Coronary artery (tissue), 2 donors: Measurements from ENCODE around the gene CST8.

ENCODE experiments used
- DNase-seq: peaks from one replicate; pipeline ENCODE4 v3.0.0-alpha.2; 2017; ENCODE audit warnings: low spot score
- H3K27ac ChIP-seq, 2 donors: fragments of 200-600 bp; sonication (generic); one replicate each; pipeline ENCODE4 v1.5.1; 2016 to 2019
- H3K4me3 ChIP-seq: fragments of 200-600 bp; sonication (generic); 2 replicates; pipeline ENCODE4 v1.5.1; 2016; ENCODE audit warnings: mild to moderate bottlenecking, moderate library complexity
- CTCF ChIP-seq: fragments of 200-600 bp; sonication (generic); IDR thresholded peaks from one replicate; pipeline ENCODE4 v1.5.1; 2019; ENCODE audit warnings: antibody characterized with exemption

CST8 gene

GRCh38 chr20:23475395-23475794 is 15.5 kb upstream of the CST8 start:
- H3K27ac ChIP-seq: no peak overlapping the region
- no peak for TF ChIP-seq CTCF
- DNase-seq: no peak
- no peak overlapping the region for H3K4me3 ChIP-seq

GRCh38 chr20:23476015-23476754 is 14.7 kb upstream of the CST8 start:
- Histone ChIP-seq H3K4me3 (no peak overlapping the region), H3K27ac (no peak overlapping the region)
- TF ChIP-seq CTCF: no peak
- no peak for DNase-seq

GRCh38 chr20:23477223-23477622 is 13.7 kb upstream of the CST8 start:
- DNase-seq: no peak

GRCh38 chr20:23479043-23479442 is 11.9 kb upstream of the CST8 start:
- Histone ChIP-seq H3K4me3 (no peak overlapping the region), H3K27ac (no peak overlapping the region)
- no peak for TF ChIP-seq CTCF
- no peak for DNase-seq

More at GRCh38 chr20:23477223-23477622, 13.7 kb upstream of the CST8 start:
- no peak for TF ChIP-seq CTCF
- Histone ChIP-seq H3K4me3 (no peak overlapping the region), H3K27ac (no peak overlapping the region)

GRCh38 chr20:23482138-23482537 is 8.8 kb upstream of the CST8 start:
- no peak for TF ChIP-seq CTCF
- no peak overlapping the region for H3K4me3 ChIP-seq
- no peak overlapping the region for H3K27ac ChIP-seq
- no peak for DNase-seq

GRCh38 chr20:23484081-23484480 is 6.8 kb upstream of the CST8 start:
- Histone ChIP-seq H3K4me3 (no peak overlapping the region), H3K27ac (no peak overlapping the region)
- TF ChIP-seq CTCF: no peak
- no peak for DNase-seq

GRCh38 chr20:23488470-23488869 is 2.4 kb upstream of the CST8 start:
- Histone ChIP-seq H3K4me3 (no peak overlapping the region), H3K27ac (no peak overlapping the region)
- no peak for TF ChIP-seq CTCF
- DNase-seq: no peak
